Measurements from ENCODE around the gene COBL.

The COBL gene

DNA sequence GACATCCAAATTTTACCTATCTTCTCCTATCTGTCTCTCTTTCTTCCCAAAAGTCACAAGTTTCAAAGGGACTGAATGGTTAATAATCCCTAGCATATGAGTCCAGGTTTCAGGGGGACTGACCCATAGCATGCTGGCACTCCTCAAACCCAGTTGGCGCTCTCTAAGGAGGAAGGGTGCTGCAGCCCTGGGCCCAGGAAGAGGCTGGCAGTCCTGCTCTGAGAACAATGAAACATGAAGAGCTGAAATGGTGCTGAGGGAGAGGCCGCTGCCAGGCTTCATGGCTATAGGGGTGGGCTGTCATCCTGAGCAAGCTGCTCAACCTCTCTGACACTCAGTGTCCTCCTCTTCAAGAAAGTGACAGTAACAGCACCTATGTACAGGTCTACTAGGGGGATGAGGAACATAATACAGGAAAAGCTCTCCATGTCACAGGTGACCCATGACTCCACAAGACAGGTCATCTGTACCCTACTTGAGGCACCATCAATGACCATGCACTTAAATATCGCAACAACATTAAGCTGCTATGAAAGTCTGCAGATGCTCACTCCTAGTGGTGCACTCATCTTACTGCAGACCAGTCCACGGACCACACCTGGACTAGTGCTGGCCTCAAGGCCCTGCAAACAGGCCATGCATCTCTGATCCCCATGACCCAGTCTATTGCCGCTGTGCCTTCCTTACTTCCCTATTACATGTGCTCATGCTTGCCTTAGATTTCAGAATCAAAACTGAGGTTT lies 17.0 kb downstream of the COBL start:
- no peaks in the 10 kb centered on the region for H3K36me3 ChIP-seq (ENCODE audit: control insufficient read depth, low read depth, low read length)
- peaks cover 11% of the 10 kb centered on the region for H3K4me1 ChIP-seq (ENCODE audit: control insufficient read depth, low read depth, low read length)
- H3K4me3 ChIP-seq (ENCODE audit: low read length): no peak overlapping the region
- no peak overlapping the region for H3K27ac ChIP-seq (ENCODE audit: low read length)
- no peaks in the 10 kb centered on the region for H3K9me3 ChIP-seq (ENCODE audit: control insufficient read depth, low read depth, low read length)
- H3K27me3 ChIP-seq (ENCODE audit: control insufficient read depth, insufficient read depth, low read length): no peaks in the 10 kb centered on the region
- H3K9ac ChIP-seq (ENCODE audit: low read length): no peak overlapping the region

DNA sequence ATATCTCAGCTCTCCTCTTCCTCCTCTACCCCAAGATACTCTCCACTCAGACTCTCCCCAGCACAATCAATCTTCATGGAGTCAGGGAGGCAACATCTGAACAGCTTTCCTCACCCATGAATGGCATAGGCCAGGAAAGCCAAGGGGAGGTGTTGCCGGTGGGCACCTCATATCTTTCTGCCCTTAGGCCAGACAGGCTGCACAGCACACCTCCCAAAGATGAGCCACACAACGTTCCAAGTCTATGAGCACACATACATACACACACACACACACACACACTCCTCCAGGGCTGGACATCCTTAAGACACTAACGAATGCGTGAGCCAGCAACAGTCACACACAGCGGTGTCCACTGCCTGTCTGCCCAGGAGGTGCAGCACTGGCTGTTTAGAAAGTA lies 17.7 kb downstream of the COBL start:
- Histone ChIP-seq H3K9me3 (ENCODE audit: control insufficient read depth, low read depth, low read length) (no peaks in the 10 kb centered on the region), H3K36me3 (ENCODE audit: control insufficient read depth, low read depth, low read length) (no peaks in the 10 kb centered on the region), H3K4me1 (ENCODE audit: control insufficient read depth, low read depth, low read length) (peaks cover 11% of the 10 kb centered on the region), H3K9ac (ENCODE audit: low read length) (no peak overlapping the region), H3K27me3 (ENCODE audit: control insufficient read depth, insufficient read depth, low read length) (no peaks in the 10 kb centered on the region), H3K27ac (ENCODE audit: low read length) (no peak overlapping the region), H3K4me3 (ENCODE audit: low read length) (no peak overlapping the region)

DNA sequence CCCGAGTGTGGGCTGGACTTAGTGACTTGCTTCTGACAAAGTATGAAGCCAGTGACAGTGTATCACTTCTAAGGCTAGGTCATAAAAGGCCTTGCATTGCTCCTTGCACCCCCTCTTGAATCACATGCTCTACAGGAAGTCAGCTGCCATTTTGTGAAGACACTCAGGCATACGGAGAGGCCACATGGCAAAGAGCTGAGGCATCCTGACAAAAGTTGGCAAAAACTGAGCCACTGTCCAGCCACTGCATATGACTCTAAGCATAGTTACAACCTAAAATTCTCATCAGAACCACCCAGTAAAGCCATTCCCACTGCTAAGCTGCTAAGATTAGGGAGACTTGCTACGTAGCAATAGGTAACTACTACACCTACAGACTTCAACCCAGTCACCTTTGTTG lies 18.6 kb downstream of the COBL start:
- H3K4me1 ChIP-seq (ENCODE audit: control insufficient read depth, low read depth, low read length): peaks cover 11% of the 10 kb centered on the region
- H3K27ac ChIP-seq (ENCODE audit: low read length): no peak overlapping the region
- H3K4me3 ChIP-seq (ENCODE audit: low read length): no peak overlapping the region
- no peak overlapping the region for H3K9ac ChIP-seq (ENCODE audit: low read length)
- H3K36me3 ChIP-seq (ENCODE audit: control insufficient read depth, low read depth, low read length): no peaks in the 10 kb centered on the region
- no peaks in the 10 kb centered on the region for H3K9me3 ChIP-seq (ENCODE audit: control insufficient read depth, low read depth, low read length)
- H3K27me3 ChIP-seq (ENCODE audit: control insufficient read depth, insufficient read depth, low read length): no peaks in the 10 kb centered on the region

DNA sequence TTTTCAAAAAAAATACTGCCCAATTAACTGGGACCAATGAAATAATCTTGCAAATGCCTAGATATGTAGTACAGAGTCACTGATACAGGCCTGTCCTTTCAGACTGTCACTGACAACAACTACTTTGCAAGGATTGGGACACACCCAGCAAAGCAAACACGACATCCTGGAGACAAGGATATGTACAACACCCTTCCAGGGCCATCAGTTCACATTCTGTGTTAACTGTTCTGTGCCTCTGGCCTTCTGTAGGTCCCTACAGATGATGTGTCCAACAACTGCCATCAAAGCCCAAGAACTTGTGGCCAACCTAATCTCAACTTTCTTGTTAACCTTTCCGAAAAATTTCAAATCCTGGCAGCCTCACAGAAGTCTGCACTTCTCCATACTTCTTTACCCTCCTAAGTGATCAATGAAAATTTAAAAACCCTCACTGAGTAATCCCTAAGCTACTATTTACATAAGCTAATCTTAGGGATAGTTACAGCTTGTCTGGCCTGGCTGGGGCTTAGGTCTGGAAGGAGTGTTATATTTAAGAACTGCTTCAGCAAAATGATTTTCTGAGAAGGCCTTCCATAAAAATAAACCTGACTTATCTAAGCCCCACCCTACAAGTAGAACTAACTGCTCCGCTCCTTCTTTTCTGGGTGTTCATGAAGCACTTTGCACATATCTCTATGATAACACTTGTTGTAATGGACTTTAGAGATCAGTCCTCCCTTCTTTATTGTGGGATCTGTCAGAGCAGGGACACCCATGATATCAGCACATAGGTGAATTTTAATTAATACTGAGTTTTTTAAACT lies 21.0 kb downstream of the COBL start:
- H3K9me3 ChIP-seq (ENCODE audit: control insufficient read depth, low read depth, low read length): no peaks in the 10 kb centered on the region
- no peak overlapping the region for H3K9ac ChIP-seq (ENCODE audit: low read length)
- H3K36me3 ChIP-seq (ENCODE audit: control insufficient read depth, low read depth, low read length): no peaks in the 10 kb centered on the region
- no peaks in the 10 kb centered on the region for H3K27me3 ChIP-seq (ENCODE audit: control insufficient read depth, insufficient read depth, low read length)
- no peak overlapping the region for H3K27ac ChIP-seq (ENCODE audit: low read length)
- H3K4me1 ChIP-seq (ENCODE audit: control insufficient read depth, low read depth, low read length): peaks cover 14% of the 10 kb centered on the region
- H3K4me3 ChIP-seq (ENCODE audit: low read length): no peak overlapping the region

DNA sequence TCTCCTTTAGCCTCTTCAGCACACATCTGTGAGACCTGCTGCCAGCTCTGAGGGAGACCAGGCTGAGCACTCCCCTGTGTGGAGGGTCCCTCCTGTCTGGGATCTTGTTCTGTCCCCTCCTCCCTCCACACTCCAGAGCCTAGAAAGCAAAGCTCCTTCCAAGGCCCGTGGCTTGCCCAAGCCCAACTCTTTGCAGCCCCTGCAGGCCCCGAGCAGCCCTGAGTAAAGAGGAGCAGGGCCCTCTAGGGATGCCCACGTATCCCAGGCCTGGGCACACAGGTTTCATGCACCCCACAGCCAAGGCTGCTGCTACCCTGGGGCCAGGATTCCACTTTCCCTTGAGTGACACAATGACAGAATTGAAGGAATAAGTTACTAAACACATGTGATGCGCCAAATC lies 24.0 kb downstream of the COBL start:
- no peak overlapping the region for H3K9ac ChIP-seq (ENCODE audit: low read length)
- H3K27me3 ChIP-seq (ENCODE audit: control insufficient read depth, insufficient read depth, low read length): no peaks in the 10 kb centered on the region
- H3K36me3 ChIP-seq (ENCODE audit: control insufficient read depth, low read depth, low read length): no peaks in the 10 kb centered on the region
- no peaks in the 10 kb centered on the region for H3K9me3 ChIP-seq (ENCODE audit: control insufficient read depth, low read depth, low read length)
- H3K27ac ChIP-seq (ENCODE audit: low read length): no peak overlapping the region
- peaks cover 21% of the 10 kb centered on the region for H3K4me1 ChIP-seq (ENCODE audit: control insufficient read depth, low read depth, low read length)
- no peak overlapping the region for H3K4me3 ChIP-seq (ENCODE audit: low read length)

DNA sequence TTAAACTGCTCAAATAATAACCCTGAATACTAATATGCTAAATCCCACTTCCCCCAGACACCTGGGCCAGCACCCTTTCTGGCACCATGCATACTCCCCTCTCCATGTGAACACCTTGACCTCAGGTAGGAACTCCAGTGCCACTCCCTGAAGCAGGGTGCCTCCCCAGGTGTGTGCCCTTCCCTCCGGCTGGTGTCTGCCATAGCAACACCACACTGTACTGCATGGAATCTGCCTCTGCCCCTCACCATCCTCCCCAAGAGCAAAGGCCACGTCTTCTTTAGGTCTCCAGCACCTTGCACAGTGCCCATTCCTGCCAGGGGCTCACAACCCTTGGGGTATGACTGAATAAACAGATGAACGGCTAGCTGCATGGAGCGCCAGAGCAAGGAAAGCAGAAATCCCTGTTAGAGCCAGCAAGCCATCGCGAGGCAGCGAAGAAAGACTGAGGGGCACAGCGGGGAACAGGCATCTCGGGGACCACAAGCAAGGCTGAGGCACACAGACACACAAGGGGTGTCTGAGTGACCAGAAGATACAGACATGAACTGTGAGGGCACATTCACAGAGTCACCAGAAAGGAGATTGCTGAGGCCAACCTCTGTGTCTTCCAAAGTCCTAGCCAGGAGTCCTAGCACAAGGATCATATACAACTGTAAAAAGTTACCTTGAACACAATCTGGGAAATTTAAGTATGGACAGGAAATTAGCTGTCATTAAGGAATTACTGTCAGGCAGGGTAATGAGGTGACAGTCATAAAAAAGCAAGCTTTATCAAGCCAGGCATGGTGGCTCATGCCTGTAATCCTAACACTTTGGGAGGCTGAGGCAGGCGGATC lies 25.7 kb downstream of the COBL start:
- no peak overlapping the region for H3K9ac ChIP-seq (ENCODE audit: low read length)

DNA sequence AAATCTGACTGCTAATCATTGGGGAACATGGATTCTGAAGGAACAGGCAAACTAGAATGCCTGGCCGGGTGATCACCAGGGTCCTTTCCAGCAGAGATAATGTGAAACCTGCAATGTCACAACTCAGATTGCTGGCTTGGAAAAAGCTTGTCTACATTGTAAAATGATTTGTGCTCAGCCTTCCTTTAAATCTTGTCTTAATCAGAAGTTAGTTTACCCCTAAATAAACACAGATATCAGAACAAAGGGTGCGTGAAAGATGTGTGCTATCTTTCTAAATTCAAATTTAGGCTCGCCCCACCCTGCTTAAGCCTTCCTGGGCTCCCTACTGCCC lies 26.3 kb downstream of the COBL start:
- H3K4me1 ChIP-seq (ENCODE audit: control insufficient read depth, low read depth, low read length): peaks cover 10% of the 10 kb centered on the region
- no peak overlapping the region for H3K4me3 ChIP-seq (ENCODE audit: low read length)
- no peak overlapping the region for H3K27ac ChIP-seq (ENCODE audit: low read length)
- H3K9ac ChIP-seq (ENCODE audit: low read length): no peak overlapping the region
- H3K9me3 ChIP-seq (ENCODE audit: control insufficient read depth, low read depth, low read length): no peaks in the 10 kb centered on the region
- no peaks in the 10 kb centered on the region for H3K27me3 ChIP-seq (ENCODE audit: control insufficient read depth, insufficient read depth, low read length)
- no peaks in the 10 kb centered on the region for H3K36me3 ChIP-seq (ENCODE audit: control insufficient read depth, low read depth, low read length)

More for the DNA sequence above, 25.7 kb downstream of the COBL start:
- Histone ChIP-seq H3K9me3 (ENCODE audit: control insufficient read depth, low read depth, low read length) (no peaks in the 10 kb centered on the region), H3K36me3 (ENCODE audit: control insufficient read depth, low read depth, low read length) (no peaks in the 10 kb centered on the region), H3K4me3 (ENCODE audit: low read length) (no peak overlapping the region), H3K27me3 (ENCODE audit: control insufficient read depth, insufficient read depth, low read length) (no peaks in the 10 kb centered on the region), H3K4me1 (ENCODE audit: control insufficient read depth, low read depth, low read length) (peaks cover 15% of the 10 kb centered on the region), H3K27ac (ENCODE audit: low read length) (no peak overlapping the region)

DNA sequence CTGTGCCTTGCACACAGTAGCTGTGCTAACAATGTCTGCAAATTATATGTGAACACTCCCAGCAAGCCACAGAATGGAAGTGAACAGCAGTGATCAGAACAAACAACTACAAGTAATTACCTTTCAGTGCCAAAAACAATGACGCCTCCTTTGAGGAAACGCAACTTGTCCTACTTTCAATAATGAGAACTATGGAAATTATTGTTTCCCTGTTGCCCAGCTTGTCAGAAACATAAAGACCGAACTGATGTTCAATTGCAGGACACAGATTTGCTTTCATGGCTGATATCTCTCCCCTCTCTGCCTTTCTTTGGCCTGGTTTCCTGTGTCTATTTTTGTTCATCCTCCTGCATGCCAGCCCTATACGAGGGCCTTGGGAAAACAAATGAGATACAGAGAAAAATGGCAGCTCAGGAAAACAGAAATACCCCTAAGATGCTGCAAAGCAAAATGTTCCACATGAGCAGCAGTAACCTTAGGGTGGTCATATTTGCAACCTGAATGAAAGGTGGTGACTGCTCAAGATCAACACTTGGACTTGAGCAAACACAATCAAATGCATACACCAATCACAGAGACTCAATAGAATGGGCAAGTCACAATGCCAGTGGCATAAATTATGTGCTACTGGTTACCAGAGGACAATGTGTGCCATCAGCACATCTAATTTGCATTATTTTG lies 26.8 kb downstream of the COBL start:
- Histone ChIP-seq H3K27ac (ENCODE audit: low read length) (no peak overlapping the region), H3K4me1 (ENCODE audit: control insufficient read depth, low read depth, low read length) (peaks cover 10% of the 10 kb centered on the region), H3K27me3 (ENCODE audit: control insufficient read depth, insufficient read depth, low read length) (no peaks in the 10 kb centered on the region), H3K36me3 (ENCODE audit: control insufficient read depth, low read depth, low read length) (no peaks in the 10 kb centered on the region), H3K4me3 (ENCODE audit: low read length) (no peak overlapping the region), H3K9me3 (ENCODE audit: control insufficient read depth, low read depth, low read length) (no peaks in the 10 kb centered on the region), H3K9ac (ENCODE audit: low read length) (no peak overlapping the region)

DNA sequence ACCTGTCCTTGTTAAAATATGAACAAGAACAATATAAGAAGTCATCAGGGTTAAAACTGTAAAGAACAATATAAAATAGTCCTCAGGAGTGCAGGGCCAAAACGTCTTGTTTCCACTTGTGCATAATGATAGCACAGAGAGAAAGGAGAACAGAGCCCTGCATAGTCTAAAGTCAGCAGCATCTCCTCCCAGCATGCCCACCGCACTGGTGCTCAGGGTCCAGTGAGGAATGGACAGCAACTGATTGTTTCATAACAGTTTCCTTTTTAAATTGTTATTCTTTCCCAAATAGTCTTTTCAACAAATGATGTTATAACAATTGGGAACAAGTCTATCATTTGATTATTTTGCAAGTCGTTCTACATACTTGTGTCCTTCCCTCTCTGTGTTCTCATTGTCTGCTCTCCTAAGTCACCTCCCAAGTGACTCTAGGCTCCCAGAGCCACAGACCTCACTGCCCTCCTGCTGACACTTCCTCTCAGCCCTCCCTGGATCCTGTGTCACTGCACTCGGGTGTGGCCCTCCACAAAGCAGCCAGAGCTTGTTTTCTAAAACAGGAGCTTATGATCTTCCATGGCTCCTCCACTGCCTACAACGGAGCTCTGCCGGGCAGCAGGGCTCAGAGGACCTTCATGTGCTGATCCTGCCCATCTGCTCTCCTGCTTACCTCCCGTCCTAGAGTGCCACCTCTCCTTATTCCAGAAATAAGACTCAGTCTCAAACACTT lies 27.6 kb downstream of the COBL start:
- H3K9me3 ChIP-seq (ENCODE audit: control insufficient read depth, low read depth, low read length): no peaks in the 10 kb centered on the region
- no peak overlapping the region for H3K27ac ChIP-seq (ENCODE audit: low read length)
- no peaks in the 10 kb centered on the region for H3K36me3 ChIP-seq (ENCODE audit: control insufficient read depth, low read depth, low read length)
- H3K4me1 ChIP-seq (ENCODE audit: control insufficient read depth, low read depth, low read length): peaks cover 10% of the 10 kb centered on the region
- H3K9ac ChIP-seq (ENCODE audit: low read length): no peak overlapping the region
- no peak overlapping the region for H3K4me3 ChIP-seq (ENCODE audit: low read length)
- no peaks in the 10 kb centered on the region for H3K27me3 ChIP-seq (ENCODE audit: control insufficient read depth, insufficient read depth, low read length)

DNA sequence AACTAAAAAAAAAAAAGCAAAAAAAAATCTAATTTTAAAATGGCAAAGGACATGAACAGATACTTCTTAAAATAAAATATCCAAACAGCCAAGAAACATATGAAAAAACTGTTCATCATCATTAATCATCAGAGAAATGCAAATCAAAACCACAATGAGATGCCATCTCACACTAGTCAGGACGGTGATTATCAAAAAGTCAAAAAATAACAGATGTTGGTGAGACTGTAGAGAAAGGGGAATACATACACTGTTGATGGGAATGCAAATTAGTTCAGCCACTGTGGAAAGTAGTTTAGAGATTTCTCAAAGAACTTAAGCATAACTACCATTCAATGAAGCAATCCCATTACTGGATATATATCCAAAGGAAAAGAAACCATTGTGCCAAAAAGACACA lies 30.2 kb downstream of the COBL start:
- Histone ChIP-seq H3K4me1 (ENCODE audit: control insufficient read depth, low read depth, low read length) (peaks cover 7% of the 10 kb centered on the region), H3K27me3 (ENCODE audit: control insufficient read depth, insufficient read depth, low read length) (no peaks in the 10 kb centered on the region)

More for the DNA sequence above, 30.2 kb downstream of the COBL start:
- H3K36me3 ChIP-seq (ENCODE audit: control insufficient read depth, low read depth, low read length): no peaks in the 10 kb centered on the region
- H3K9ac ChIP-seq (ENCODE audit: low read length): no peak overlapping the region
- H3K27ac ChIP-seq (ENCODE audit: low read length): no peak overlapping the region
- H3K9me3 ChIP-seq (ENCODE audit: control insufficient read depth, low read depth, low read length): no peaks in the 10 kb centered on the region
- H3K4me3 ChIP-seq (ENCODE audit: low read length): no peak overlapping the region

Data from iPS-18a (cell line).